ENCODE data around the gene GLRA3. TPM values are rescaled to one million over a fixed set of nuclear protein-coding genes. Genes with fewer than 3 reads are reported as not detected.
A peak's percentile ranks its signal among the peaks of the same experiment; 100 is the strongest.
"Not testable (repeated sequence)": the region's sequence is repeated elsewhere in the genome, so short reads cannot be mapped to it uniquely, and the experiment has no call there.

The GLRA3 gene
- total and polyA plus RNA-seq, 8 donors: 0.03 to 0.11 (median 0.04) TPM; not detected in 3

DNA sequence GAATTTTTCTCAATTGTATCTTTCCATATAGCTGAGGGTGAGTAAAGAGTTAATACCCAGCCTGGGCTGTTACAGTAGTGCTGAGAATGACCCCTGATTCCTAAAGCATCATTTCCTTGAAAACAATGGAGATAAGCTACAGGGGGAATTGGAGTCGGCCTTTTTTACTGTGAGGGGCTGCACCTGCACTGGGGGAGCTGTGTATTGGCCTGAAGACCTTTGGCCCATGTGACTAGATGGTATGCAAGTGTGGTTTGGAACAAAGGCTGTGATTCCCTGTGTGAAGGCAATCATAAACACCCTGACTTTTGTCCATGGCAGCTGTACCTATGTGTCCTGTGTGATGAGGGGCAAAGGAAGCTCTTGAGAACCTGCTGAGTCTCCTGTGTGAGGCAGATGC is 182.7 kb downstream of the GLRA3 start:
- Histone ChIP-seq H3K4me3 (no peak overlapping the region), H3K4me1 (no peaks in the 10 kb centered on the region), H3K9me3 (no peaks in the 10 kb centered on the region), H3K36me3 (no peaks in the 10 kb centered on the region), H3K27me3 (no peaks in the 10 kb centered on the region), H3K27ac (no peak overlapping the region)
- TF ChIP-seq, protein P1, sequence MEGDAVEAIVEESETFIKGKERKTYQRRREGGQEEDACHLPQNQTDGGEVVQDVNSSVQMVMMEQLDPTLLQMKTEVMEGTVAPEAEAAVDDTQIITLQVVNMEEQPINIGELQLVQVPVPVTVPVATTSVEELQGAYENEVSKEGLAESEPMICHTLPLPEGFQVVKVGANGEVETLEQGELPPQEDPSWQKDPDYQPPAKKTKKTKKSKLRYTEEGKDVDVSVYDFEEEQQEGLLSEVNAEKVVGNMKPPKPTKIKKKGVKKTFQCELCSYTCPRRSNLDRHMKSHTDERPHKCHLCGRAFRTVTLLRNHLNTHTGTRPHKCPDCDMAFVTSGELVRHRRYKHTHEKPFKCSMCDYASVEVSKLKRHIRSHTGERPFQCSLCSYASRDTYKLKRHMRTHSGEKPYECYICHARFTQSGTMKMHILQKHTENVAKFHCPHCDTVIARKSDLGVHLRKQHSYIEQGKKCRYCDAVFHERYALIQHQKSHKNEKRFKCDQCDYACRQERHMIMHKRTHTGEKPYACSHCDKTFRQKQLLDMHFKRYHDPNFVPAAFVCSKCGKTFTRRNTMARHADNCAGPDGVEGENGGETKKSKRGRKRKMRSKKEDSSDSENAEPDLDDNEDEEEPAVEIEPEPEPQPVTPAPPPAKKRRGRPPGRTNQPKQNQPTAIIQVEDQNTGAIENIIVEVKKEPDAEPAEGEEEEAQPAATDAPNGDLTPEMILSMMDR (IDR thresholded peaks at IDR 0.05): no peak
- intact Hi-C loops (cut with DNase I): no loop called here
- DNase-seq: no peak
- ATAC-seq: no peak

DNA sequence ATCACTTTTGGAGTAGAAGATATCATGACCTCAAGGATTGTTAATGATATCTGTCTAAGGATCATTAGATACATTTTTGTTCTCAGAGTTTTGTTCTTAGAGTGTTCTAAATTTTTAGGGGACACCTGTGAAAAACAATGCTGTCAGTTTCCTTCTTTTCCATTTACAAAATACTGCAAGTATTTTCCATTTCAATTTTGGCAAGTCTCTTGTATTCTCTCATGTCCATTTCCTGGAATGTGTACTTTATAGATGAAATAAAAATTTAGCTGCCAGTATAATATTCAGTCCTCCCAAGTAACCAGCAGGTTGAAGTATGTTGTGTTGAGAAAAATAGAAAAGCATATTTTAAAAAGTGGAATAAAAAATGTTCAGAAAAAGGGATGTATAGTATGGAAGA is 188.9 kb downstream of the GLRA3 start:
- intact Hi-C loops (cut with DNase I): no loop called here
- no peaks in the 10 kb centered on the region for H3K9me3 ChIP-seq
- H3K27ac ChIP-seq: no peak overlapping the region
- TF ChIP-seq, protein P1 (IDR thresholded peaks at IDR 0.05): no peak
- no peak overlapping the region for H3K4me3 ChIP-seq
- DNase-seq (no peak), ATAC-seq (no peak)
- no peaks in the 10 kb centered on the region for H3K36me3 ChIP-seq
- no peaks in the 10 kb centered on the region for H3K4me1 ChIP-seq
- no peaks in the 10 kb centered on the region for H3K27me3 ChIP-seq

- DNase-seq: no peak
- no peak overlapping the region for H3K4me3 ChIP-seq
- TF ChIP-seq, protein P1 (IDR thresholded peaks at IDR 0.05): no peak
- H3K27me3 ChIP-seq: no peaks in the 10 kb centered on the region
- H3K36me3 ChIP-seq: no peaks in the 10 kb centered on the region
- intact Hi-C loops (cut with DNase I): no loop called here
- H3K27ac ChIP-seq: no peak overlapping the region
- no peak for ATAC-seq
- H3K4me1 ChIP-seq: peaks cover 0 to 6% of the 10 kb centered on the region in 2 donors
- H3K9me3 ChIP-seq: no peaks in the 10 kb centered on the region
These were observed 193.3 kb downstream of the GLRA3 start for GRCh38 chr4:174635732-174636131.

- intact Hi-C loops (cut with DNase I): loop anchor here in 1 of 2 donors (5.0 kb wide), 1 partner anchor 266 kb away; no protein-coding TSS in a partner anchor
- DNase-seq (no peak), ATAC-seq (no peak)
- Histone ChIP-seq H3K27ac (no peak overlapping the region), H3K27me3 (no peaks in the 10 kb centered on the region), H3K36me3 (no peaks in the 10 kb centered on the region), H3K9me3 (no peaks in the 10 kb centered on the region), H3K4me3 (no peak overlapping the region), H3K4me1 (peaks cover 0 to 6% of the 10 kb centered on the region in 2 donors)
- TF ChIP-seq, protein P1 (IDR thresholded peaks at IDR 0.05): no peak
These were observed 195.6 kb downstream of the GLRA3 start for GRCh38 chr4:174633399-174633798.

DNA sequence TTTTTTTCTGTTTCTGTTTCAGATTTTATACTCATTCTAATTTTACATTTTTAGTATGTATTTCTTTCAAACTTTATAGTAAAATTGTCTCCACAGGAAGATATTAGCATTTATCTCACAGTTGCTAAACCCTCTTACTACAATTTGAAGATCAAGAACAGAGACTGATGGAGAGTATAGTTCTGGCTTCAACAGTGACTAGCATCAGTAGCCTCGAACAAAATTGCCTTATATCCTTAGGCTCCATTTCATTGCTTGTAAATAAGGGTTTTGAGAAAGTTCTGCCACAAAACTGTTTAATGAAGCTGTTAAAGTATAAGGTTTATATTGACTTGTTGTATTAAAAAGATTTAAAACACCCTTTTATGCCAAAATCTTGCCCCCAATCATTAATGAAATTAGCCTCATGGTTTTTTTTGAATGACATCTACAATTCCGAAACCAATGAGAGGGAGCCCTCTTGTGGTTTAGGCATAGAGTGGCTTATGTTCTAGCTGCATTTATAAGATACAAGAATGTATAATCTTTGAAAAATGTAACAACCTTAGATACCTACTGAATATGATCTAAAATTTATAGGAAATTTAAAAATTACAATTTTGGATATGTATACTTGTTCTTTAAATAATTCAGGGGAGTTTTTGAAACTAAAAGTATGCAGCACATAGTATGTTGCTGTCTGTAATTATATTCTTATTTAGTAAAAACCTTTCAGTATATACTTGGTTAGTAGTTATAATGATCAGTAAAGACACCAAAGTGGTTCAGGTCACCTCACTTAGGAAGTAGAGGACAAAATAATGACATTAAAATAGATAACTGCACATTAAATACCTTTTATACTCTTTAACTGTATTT is 196.9 kb downstream of the GLRA3 start:
- peak in 2 of 4 donors; percentile 20 to 41 for DNase-seq
- H3K27ac ChIP-seq: no peak overlapping the region
- TF ChIP-seq, protein P1 (IDR thresholded peaks at IDR 0.05): peak; percentile 69 to 72
- ATAC-seq: peak; percentile 83
- peaks cover 0 to 6% of the 10 kb centered on the region in 2 donors for H3K4me1 ChIP-seq
- H3K4me3 ChIP-seq: no peak overlapping the region
- intact Hi-C loops (cut with DNase I): loop anchor here in 1 of 2 donors (5.0 kb wide), 1 partner anchor 265 kb away; no protein-coding TSS in a partner anchor
- no peaks in the 10 kb centered on the region for H3K27me3 ChIP-seq
- H3K9me3 ChIP-seq: no peaks in the 10 kb centered on the region
- no peaks in the 10 kb centered on the region for H3K36me3 ChIP-seq

DNA sequence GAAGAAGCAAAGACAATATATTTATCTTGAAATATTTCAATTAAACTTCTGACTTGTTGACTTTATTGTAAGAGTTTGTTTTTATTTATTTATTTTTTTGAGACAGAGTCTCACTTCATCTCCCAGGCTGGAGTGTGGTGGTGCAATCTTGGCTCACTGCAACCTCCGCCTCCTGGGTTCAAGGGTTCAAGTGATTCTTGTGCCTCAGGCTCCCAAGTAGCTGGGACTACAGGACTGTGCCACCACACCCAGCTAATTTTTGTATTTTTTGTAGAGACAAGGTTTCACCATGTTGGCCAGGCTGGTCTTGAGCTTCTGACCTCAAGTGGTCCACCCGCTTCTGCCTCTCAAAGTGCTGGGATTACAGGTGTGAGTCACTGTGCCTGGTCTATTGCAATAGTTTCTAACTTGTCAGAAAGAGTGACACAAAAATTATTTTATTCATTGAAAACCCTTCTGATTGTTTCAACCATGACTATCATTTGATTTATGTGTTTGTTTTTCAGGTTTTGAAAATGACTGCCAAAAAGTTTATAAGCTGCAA is 199.1 kb downstream of the GLRA3 start:
- H3K36me3 ChIP-seq, H3K27me3 ChIP-seq, H3K4me3 ChIP-seq, H3K27ac ChIP-seq, H3K9me3 ChIP-seq: not testable (repeated sequence)
- intact Hi-C loops (cut with DNase I): loop anchor here in 1 of 2 donors (5.0 kb wide), 1 partner anchor 263 kb away; no protein-coding TSS in a partner anchor
- ATAC-seq (peak; percentile 33), DNase-seq (peak in 1 of 4 donors; percentile 34)
- peaks cover 0 to 11% of the 10 kb centered on the region in 2 donors for H3K4me1 ChIP-seq
